ENCODE data around the gene RPS29. TPM values are rescaled to one million over a fixed set of nuclear protein-coding genes. Genes with fewer than 3 reads are reported as not detected.

The RPS29 gene
- total and polyA plus RNA-seq, 8 donors, result 422 to 7,374 (median 3,536) TPM

GRCh38 chr14:49549881-49550280 lies 36.3 kb downstream of the RPS29 start:
- H3K9me3 ChIP-seq, result no peaks in the 10 kb centered on the region
- H3K27me3 ChIP-seq, result no peaks in the 10 kb centered on the region
- no peak overlapping the region for H3K4me3 ChIP-seq
- TF ChIP-seq CTCF (IDR thresholded peaks at IDR 0.05) (no peak), EP300 (IDR thresholded peaks at IDR 0.05) (no peak), POLR2A (IDR thresholded peaks at IDR 0.05) (no peak)
- no peaks in the 10 kb centered on the region for H3K36me3 ChIP-seq
- H3K4me1 ChIP-seq, result no peaks in the 10 kb centered on the region
- intact Hi-C loops (cut with DNase I; ENCODE audit: low total_unique reads), result no loop called here
- no peak for DNase-seq
- no peak overlapping the region for H3K27ac ChIP-seq
- whole genome bisulfite sequencing, 5 donors, result 62 to 69% (median 68%) methylated on average over 4 of the region's 4 CpGs

DNA sequence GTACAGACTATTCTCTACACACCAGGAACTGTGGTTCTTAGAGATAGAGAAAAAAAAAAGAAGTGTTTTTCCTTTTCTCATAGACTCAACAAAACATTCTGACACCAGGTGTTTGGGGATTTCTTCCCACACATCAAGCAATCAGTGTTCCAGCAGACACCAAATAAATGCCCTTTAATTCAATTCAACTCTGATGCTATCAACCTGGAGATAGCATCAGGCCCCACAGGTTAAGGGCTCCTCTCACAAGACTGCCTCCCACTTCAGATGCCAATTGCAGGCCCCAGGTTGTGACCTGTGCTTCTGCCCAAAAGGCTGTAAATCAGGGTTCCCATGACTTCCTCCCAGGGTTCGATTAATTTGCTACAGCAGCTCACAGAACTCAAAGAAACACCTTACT lies 36.7 kb downstream of the RPS29 start:
- 64 to 81% (median 73%) methylated on average over 1 of the region's 1 CpG for WGBS, 5 donors
- Histone ChIP-seq H3K4me3 (no peak overlapping the region), H3K4me1 (no peaks in the 10 kb centered on the region), H3K9me3 (no peaks in the 10 kb centered on the region), H3K27me3 (no peaks in the 10 kb centered on the region), H3K36me3 (no peaks in the 10 kb centered on the region), H3K27ac (no peak overlapping the region)
- DNase-seq, result no peak
- intact Hi-C loops (cut with DNase I; ENCODE audit: low total_unique reads), result no loop called here
- no peak for TF ChIP-seq CTCF (IDR thresholded peaks at IDR 0.05)
- no peak for TF ChIP-seq EP300 (IDR thresholded peaks at IDR 0.05)
- no peak for TF ChIP-seq POLR2A (IDR thresholded peaks at IDR 0.05)
- TF ChIP-seq POLR2AphosphoS5 (IDR thresholded peaks at IDR 0.05), result no peak

- Histone ChIP-seq H3K9me3 (peaks cover 0 to 3% (median 0%) of the 10 kb centered on the region in 4 donors), H3K27me3 (no peaks in the 10 kb centered on the region), H3K27ac (no peak overlapping the region), H3K36me3 (no peaks in the 10 kb centered on the region), H3K4me1 (no peaks in the 10 kb centered on the region), H3K4me3 (no peak overlapping the region)
- 51 to 68% (median 57%) methylated on average over 1 of the region's 1 CpG for WGBS, 5 donors
- DNase-seq, result no peak
- TF ChIP-seq CTCF (IDR thresholded peaks at IDR 0.05), result no peak
- no peak for TF ChIP-seq POLR2AphosphoS5 (IDR thresholded peaks at IDR 0.05)
- TF ChIP-seq POLR2A (IDR thresholded peaks at IDR 0.05), result no peak
- TF ChIP-seq EP300 (IDR thresholded peaks at IDR 0.05), result no peak
- intact Hi-C loops (cut with DNase I; ENCODE audit: low total_unique reads), result no loop called here
Observed at GRCh38 chr14:49546766-49547165, 39.4 kb downstream of the RPS29 start.

- peaks cover 0 to 14% (median 6%) of the 10 kb centered on the region in 4 donors for H3K9me3 ChIP-seq
- no peak overlapping the region for H3K27ac ChIP-seq
- no peaks in the 10 kb centered on the region for H3K4me1 ChIP-seq
- no peak for DNase-seq
- H3K4me3 ChIP-seq, result no peak overlapping the region
- WGBS, 5 donors, result 82 to 92% (median 89%) methylated on average over 3 of the region's 3 CpGs
- intact Hi-C loops (cut with DNase I; ENCODE audit: low total_unique reads), result no loop called here
- H3K27me3 ChIP-seq, result no peaks in the 10 kb centered on the region
- no peak for TF ChIP-seq CTCF (IDR thresholded peaks at IDR 0.05)
- TF ChIP-seq POLR2AphosphoS5 (IDR thresholded peaks at IDR 0.05), result no peak
- TF ChIP-seq EP300 (IDR thresholded peaks at IDR 0.05), result no peak
- no peak for TF ChIP-seq POLR2A (IDR thresholded peaks at IDR 0.05)
- H3K36me3 ChIP-seq, result no peaks in the 10 kb centered on the region
Observed at GRCh38 chr14:49545716-49546115, 40.5 kb downstream of the RPS29 start.

Measured in stomach (tissue), 9 donors.